Ovary (tissue), 3 donors: ENCODE data around the gene MID1.

Source experiments
- EP300 ChIP-seq: sonication (generic); formaldehyde crosslinking; IDR thresholded peaks from one replicate; pipeline ENCODE4 v1.6.1; 2017; ENCODE audit warnings: antibody characterized with exemption
- POLR2A ChIP-seq: fragments of 450-650 bp; IDR thresholded peaks from one replicate; pipeline ENCODE4 v1.6.1; 2017; ENCODE audit warnings: antibody characterized with exemption, mild to moderate bottlenecking, moderate library complexity
- TF ChIP-seq, protein P1 (sequence below), 3 donors: fragments of 450-650 bp in 2 of 3; fragments of 200-600 bp in 1 of 3; IDR thresholded peaks; one replicate each; pipeline versions ENCODE4 v1.5.1 to v1.8.0; 2016 to 2022; ENCODE audit warnings: antibody characterized with exemption in 3 of 3, mild to moderate bottlenecking in 1 of 3
- donor health status: DM: no; HTN: no; CAD: no.

DNA sequence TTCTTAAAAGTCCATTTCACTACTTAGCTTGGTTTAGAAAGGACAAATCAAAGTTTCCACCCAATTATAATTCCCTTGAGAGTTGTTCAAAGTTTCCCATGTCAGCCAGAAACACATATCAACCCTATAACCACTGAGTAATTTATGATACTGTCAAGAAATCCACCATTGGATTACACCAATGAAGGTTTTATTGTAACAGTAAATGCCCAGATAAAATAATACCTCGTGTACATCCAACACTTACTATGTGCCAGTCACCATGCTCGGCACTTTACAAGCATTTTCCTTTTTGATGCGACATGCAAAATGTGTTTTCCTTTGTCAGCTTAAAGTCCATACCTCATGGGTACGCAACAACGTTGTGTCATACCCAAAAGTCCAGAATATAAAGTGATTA lies 64.0 kb downstream of the MID1 start:
- TF ChIP-seq, protein P1, sequence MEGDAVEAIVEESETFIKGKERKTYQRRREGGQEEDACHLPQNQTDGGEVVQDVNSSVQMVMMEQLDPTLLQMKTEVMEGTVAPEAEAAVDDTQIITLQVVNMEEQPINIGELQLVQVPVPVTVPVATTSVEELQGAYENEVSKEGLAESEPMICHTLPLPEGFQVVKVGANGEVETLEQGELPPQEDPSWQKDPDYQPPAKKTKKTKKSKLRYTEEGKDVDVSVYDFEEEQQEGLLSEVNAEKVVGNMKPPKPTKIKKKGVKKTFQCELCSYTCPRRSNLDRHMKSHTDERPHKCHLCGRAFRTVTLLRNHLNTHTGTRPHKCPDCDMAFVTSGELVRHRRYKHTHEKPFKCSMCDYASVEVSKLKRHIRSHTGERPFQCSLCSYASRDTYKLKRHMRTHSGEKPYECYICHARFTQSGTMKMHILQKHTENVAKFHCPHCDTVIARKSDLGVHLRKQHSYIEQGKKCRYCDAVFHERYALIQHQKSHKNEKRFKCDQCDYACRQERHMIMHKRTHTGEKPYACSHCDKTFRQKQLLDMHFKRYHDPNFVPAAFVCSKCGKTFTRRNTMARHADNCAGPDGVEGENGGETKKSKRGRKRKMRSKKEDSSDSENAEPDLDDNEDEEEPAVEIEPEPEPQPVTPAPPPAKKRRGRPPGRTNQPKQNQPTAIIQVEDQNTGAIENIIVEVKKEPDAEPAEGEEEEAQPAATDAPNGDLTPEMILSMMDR (IDR thresholded peaks at IDR 0.05) = no peak
- no peak for TF ChIP-seq POLR2A
- no peak for TF ChIP-seq EP300
